Measurements from ENCODE around the gene SCFD2. TPM values are rescaled to one million over a fixed set of nuclear protein-coding genes. Genes with fewer than 3 reads are reported as not detected.
A peak's percentile ranks its signal among the peaks of the same experiment; 100 is the strongest.

The SCFD2 gene
- total and polyA plus RNA-seq, 12 donors, result 2.9 to 15.0 (median 9.7) TPM

- DNase-seq (no peak), ATAC-seq (no peak)
- no peak for TF ChIP-seq CTCF (IDR thresholded peaks at IDR 0.05)
- Histone ChIP-seq H3K4me3 (no peak overlapping the region), H3K4me1 (peaks cover 0 to 20% (median 0%) of the 10 kb centered on the region in 9 donors), H3K9me3 (peaks cover 0 to 5% (median 0%) of the 10 kb centered on the region in 11 donors), H3K36me3 (no peaks in the 10 kb centered on the region), H3K27me3 (no peaks in the 10 kb centered on the region), H3K27ac (no peak overlapping the region)
- intact Hi-C loops (cut with DNase I), result no loop called here
- WGBS, 2 donors, result 95 to 98% methylated on average over 8 of the region's 8 CpGs
Measured at GRCh38 chr4:53061091-53061850, 304.6 kb downstream of the SCFD2 start.

- peaks cover 0 to 5% (median 0%) of the 10 kb centered on the region in 11 donors for H3K9me3 ChIP-seq
- no peak overlapping the region for H3K27ac ChIP-seq
- H3K27me3 ChIP-seq, result no peaks in the 10 kb centered on the region
- intact Hi-C loops (cut with DNase I), result no loop called here
- DNase-seq, result no peak
- TF ChIP-seq CTCF (IDR thresholded peaks at IDR 0.05), result no peak
- no peaks in the 10 kb centered on the region for H3K36me3 ChIP-seq
- no peak overlapping the region for H3K4me3 ChIP-seq
- H3K4me1 ChIP-seq, result peaks cover 0 to 25% (median 6%) of the 10 kb centered on the region in 9 donors
- ATAC-seq, result no peak
- 90 to 92% methylated on average over 3 of the region's 3 CpGs for WGBS, 2 donors
Measured at GRCh38 chr4:53060278-53060677, 305.6 kb downstream of the SCFD2 start.

- Histone ChIP-seq H3K27me3 (no peaks in the 10 kb centered on the region), H3K4me3 (no peak overlapping the region), H3K27ac (no peak overlapping the region), H3K9me3 (peaks cover 0 to 5% (median 0%) of the 10 kb centered on the region in 11 donors), H3K36me3 (no peaks in the 10 kb centered on the region), H3K4me1 (peaks cover 0 to 30% (median 6%) of the 10 kb centered on the region in 9 donors)
- DNase-seq (no peak), ATAC-seq (no peak)
- intact Hi-C loops (cut with DNase I), result loop anchor here in 1 of 10 donors (10.0 kb wide), 1 partner anchor 95 kb away; no protein-coding TSS in a partner anchor
- no peak for TF ChIP-seq CTCF (IDR thresholded peaks at IDR 0.05)
- 97 to 100% methylated on average over 1 of the region's 1 CpG for WGBS, 2 donors
Measured at GRCh38 chr4:53059871-53060270, 306.0 kb downstream of the SCFD2 start.

- DNase-seq, result no peak
- peak in 1 of 8 donors; percentile 49 for ATAC-seq
- Histone ChIP-seq H3K27ac (no peak overlapping the region), H3K9me3 (peaks cover 0 to 5% (median 0%) of the 10 kb centered on the region in 11 donors), H3K4me1 (peaks cover 0 to 34% (median 6%) of the 10 kb centered on the region in 9 donors), H3K4me3 (no peak overlapping the region), H3K36me3 (no peaks in the 10 kb centered on the region), H3K27me3 (no peaks in the 10 kb centered on the region)
- no peak for TF ChIP-seq CTCF (IDR thresholded peaks at IDR 0.05)
- 58 to 60% methylated on average over 4 of the region's 4 CpGs for WGBS, 2 donors
- intact Hi-C loops (cut with DNase I), result loop anchor here in 1 of 10 donors (10.0 kb wide), 1 partner anchor 96 kb away; no protein-coding TSS in a partner anchor
Measured at GRCh38 chr4:53059256-53059655, 306.6 kb downstream of the SCFD2 start.

Data from heart right ventricle (tissue), 16 donors.